GM12891 (cell line): ENCODE results near the gene KAZN.

Source experiments
- POLR2A ChIP-seq: IDR thresholded peaks from 2 replicates; pipeline ENCODE4 v1.6.1; 2011; ENCODE audit warnings: low read depth, low read length, control low read depth
- POLR2AphosphoS5 ChIP-seq: IDR thresholded peaks from 2 replicates; pipeline ENCODE4 v1.6.1; 2011; ENCODE audit warnings: low read depth, low read length, control low read depth
- SPI1 ChIP-seq: IDR thresholded peaks from 2 replicates; pipeline ENCODE4 v1.6.1; 2011; ENCODE audit warnings: low read depth, low read length, control low read depth

GRCh38 chr1:14685078-14685477 lies 86.6 kb downstream of the KAZN start:
- TF ChIP-seq POLR2A (no peak), SPI1 (no peak), POLR2AphosphoS5 (no peak)
